ENCODE results near the gene ADGRA1. TPM values are rescaled to one million over a fixed set of nuclear protein-coding genes. Genes with fewer than 3 reads are reported as not detected.

ADGRA1 gene
- total RNA-seq, 4 donors from 2014 or later = 0.07 to 1.0 TPM; not detected in 2

DNA sequence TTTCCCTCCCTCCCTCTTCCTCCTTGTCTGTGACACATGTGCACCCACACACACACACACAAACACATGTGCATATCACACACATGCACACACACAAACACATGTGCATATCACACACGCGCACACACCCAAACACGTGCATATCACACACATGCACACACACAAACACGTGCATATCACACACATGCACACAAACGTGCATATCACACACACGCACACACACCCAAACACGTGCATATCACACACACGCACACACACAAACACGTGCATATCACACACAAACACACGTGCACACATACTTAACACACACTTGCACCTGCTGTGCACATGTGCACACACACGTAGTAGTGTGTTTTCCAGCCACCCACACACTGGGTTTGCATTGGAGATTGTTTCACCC lies 42.9 kb downstream of the ADGRA1 start:
- TF ChIP-seq, protein P1, sequence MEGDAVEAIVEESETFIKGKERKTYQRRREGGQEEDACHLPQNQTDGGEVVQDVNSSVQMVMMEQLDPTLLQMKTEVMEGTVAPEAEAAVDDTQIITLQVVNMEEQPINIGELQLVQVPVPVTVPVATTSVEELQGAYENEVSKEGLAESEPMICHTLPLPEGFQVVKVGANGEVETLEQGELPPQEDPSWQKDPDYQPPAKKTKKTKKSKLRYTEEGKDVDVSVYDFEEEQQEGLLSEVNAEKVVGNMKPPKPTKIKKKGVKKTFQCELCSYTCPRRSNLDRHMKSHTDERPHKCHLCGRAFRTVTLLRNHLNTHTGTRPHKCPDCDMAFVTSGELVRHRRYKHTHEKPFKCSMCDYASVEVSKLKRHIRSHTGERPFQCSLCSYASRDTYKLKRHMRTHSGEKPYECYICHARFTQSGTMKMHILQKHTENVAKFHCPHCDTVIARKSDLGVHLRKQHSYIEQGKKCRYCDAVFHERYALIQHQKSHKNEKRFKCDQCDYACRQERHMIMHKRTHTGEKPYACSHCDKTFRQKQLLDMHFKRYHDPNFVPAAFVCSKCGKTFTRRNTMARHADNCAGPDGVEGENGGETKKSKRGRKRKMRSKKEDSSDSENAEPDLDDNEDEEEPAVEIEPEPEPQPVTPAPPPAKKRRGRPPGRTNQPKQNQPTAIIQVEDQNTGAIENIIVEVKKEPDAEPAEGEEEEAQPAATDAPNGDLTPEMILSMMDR (IDR thresholded peaks at IDR 0.05) = no peak
- TF ChIP-seq POLR2A (IDR thresholded peaks at IDR 0.05) = no peak

DNA sequence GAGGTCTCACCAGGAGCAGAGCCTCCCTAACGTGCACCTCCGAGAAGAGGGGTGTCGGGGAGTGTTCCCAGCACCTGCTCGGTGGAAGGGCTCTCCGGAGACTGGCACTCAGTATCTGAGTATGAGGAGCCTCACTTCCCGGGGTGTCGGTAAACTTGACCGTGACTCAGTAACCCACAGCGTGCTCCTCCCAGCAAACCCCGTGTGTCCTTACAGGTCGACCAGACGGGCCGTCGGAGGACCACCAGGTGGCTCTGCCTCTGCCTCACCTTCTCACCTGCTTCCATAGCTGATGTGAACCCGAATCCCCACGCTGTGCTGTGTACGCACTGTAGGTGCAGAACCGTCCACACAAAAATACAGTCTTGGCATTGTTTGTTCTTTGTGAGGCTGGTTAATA lies 43.3 kb downstream of the ADGRA1 start:
- H3K36me3 ChIP-seq = no peaks in the 10 kb centered on the region
- no peaks in the 10 kb centered on the region for H3K27me3 ChIP-seq
- no peak overlapping the region for H3K27ac ChIP-seq
- H3K9me3 ChIP-seq = no peaks in the 10 kb centered on the region
- DNase-seq = peak in 1 of 2 donors; percentile 7
- TF ChIP-seq, protein P1 (IDR thresholded peaks at IDR 0.05) = no peak
- no peak for TF ChIP-seq POLR2A (IDR thresholded peaks at IDR 0.05)
- H3K4me1 ChIP-seq = no peaks in the 10 kb centered on the region
- intact Hi-C loops (cut with DNase I; ENCODE audit: low total_unique reads) = no loop called here
- no peak overlapping the region for H3K4me3 ChIP-seq

More for the DNA sequence above, 42.9 kb downstream of the ADGRA1 start:
- H3K4me3 ChIP-seq = no peak overlapping the region
- no peaks in the 10 kb centered on the region for H3K4me1 ChIP-seq
- no peak for DNase-seq
- intact Hi-C loops (cut with DNase I; ENCODE audit: low total_unique reads) = no loop called here
- no peaks in the 10 kb centered on the region for H3K36me3 ChIP-seq
- no peak overlapping the region for H3K27ac ChIP-seq
- no peaks in the 10 kb centered on the region for H3K9me3 ChIP-seq
- H3K27me3 ChIP-seq = no peaks in the 10 kb centered on the region

GRCh38 chr10:133131734-133132472 lies 44.2 kb downstream of the ADGRA1 start:
- peak; percentile 5 to 7 for DNase-seq
- intact Hi-C loops (cut with DNase I; ENCODE audit: low total_unique reads) = no loop called here
- no peaks in the 10 kb centered on the region for H3K4me1 ChIP-seq
- H3K9me3 ChIP-seq = no peaks in the 10 kb centered on the region
- H3K36me3 ChIP-seq = no peaks in the 10 kb centered on the region
- H3K4me3 ChIP-seq = no peak overlapping the region
- TF ChIP-seq, protein P1 (IDR thresholded peaks at IDR 0.05) = no peak
- no peak for TF ChIP-seq POLR2A (IDR thresholded peaks at IDR 0.05)
- no peak overlapping the region for H3K27ac ChIP-seq
- no peaks in the 10 kb centered on the region for H3K27me3 ChIP-seq

- Histone ChIP-seq H3K4me1 (no peaks in the 10 kb centered on the region), H3K27ac (no peak overlapping the region), H3K4me3 (no peak overlapping the region), H3K27me3 (no peaks in the 10 kb centered on the region), H3K9me3 (no peaks in the 10 kb centered on the region), H3K36me3 (no peaks in the 10 kb centered on the region)
- intact Hi-C loops (cut with DNase I; ENCODE audit: low total_unique reads) = no loop called here
- peak in 1 of 2 donors; percentile 7 for DNase-seq
- no peak for TF ChIP-seq POLR2A (IDR thresholded peaks at IDR 0.05)
- TF ChIP-seq, protein P1 (IDR thresholded peaks at IDR 0.05) = no peak
Measured at GRCh38 chr10:133132473-133133291, 45.0 kb downstream of the ADGRA1 start.
